WI38 (cell line): ENCODE data around the gene TMEM132D.
"Not testable (repeated sequence)": the region's sequence is repeated elsewhere in the genome, so short reads cannot be mapped to it uniquely, and the experiment has no call there.

Experiments
- H3K4me3 ChIP-seq: 2 replicates; pipeline ENCODE4 v1.5.1; 2011; ENCODE audit warnings: low read depth, mild to moderate bottlenecking, control low read depth, low read length
- CTCF ChIP-seq: IDR thresholded peaks from 2 replicates; pipeline ENCODE4 v1.5.1; 2012; ENCODE audit warnings: low read depth, mild to moderate bottlenecking, control low read depth, low read length

The TMEM132D gene

GRCh38 chr12:129549656-129550055 is 354.2 kb downstream of the TMEM132D start:
- no peak overlapping the region for H3K4me3 ChIP-seq
- TF ChIP-seq CTCF = no peak

GRCh38 chr12:129549020-129549419 is 354.8 kb downstream of the TMEM132D start:
- not testable (repeated sequence) for H3K4me3 ChIP-seq

- H3K4me3 ChIP-seq = no peak overlapping the region
- no peak for TF ChIP-seq CTCF
These were observed 359.1 kb downstream of the TMEM132D start for GRCh38 chr12:129544716-129545115.

GRCh38 chr12:129540954-129541353 is 362.9 kb downstream of the TMEM132D start:
- no peak overlapping the region for H3K4me3 ChIP-seq
- TF ChIP-seq CTCF = no peak

GRCh38 chr12:129540249-129540648 is 363.6 kb downstream of the TMEM132D start:
- no peak overlapping the region for H3K4me3 ChIP-seq
- TF ChIP-seq CTCF = no peak

- not testable (repeated sequence) for H3K4me3 ChIP-seq
These were observed 365.0 kb downstream of the TMEM132D start for GRCh38 chr12:129538724-129539335.

- no peak for TF ChIP-seq CTCF
These were observed 365.7 kb downstream of the TMEM132D start for GRCh38 chr12:129538137-129538536.

GRCh38 chr12:129534966-129535750 is 368.7 kb downstream of the TMEM132D start:
- no peak for TF ChIP-seq CTCF
- H3K4me3 ChIP-seq = no peak overlapping the region

More at GRCh38 chr12:129538137-129538536, 365.7 kb downstream of the TMEM132D start:
- H3K4me3 ChIP-seq = no peak overlapping the region
